Activated B cell treated with CpG ODN at 0.5 μM for 24 hours (primary cell): ENCODE data around the gene MCC. TPM values are rescaled to one million over a fixed set of nuclear protein-coding genes. Genes with fewer than 3 reads are reported as not detected.

Experiments used
- ATAC-seq: fragments of 200-7000 bp; cut with Tn5 transposase; one replicate; pipeline ENCODE4 v1.10.0; 2021; ENCODE audit warnings: low read depth, mild to moderate bottlenecking, moderate library complexity
- CTCF ChIA-PET: fragments of 350-600 bp; sonication (Branson Sonifier 250); formaldehyde crosslinking; loops from one replicate; lab custom pipeline; 2021; ENCODE audit warnings: antibody characterized with exemption; lab: Charles Lee
- POLR2A ChIA-PET: fragments of 350-600 bp; sonication (Branson Sonifier 250); formaldehyde crosslinking; loops from one replicate; lab custom pipeline; 2021; ENCODE audit warnings: antibody characterized with exemption; lab: Charles Lee
- DNase-seq: peaks from one replicate; pipeline ENCODE4 v3.0.0; 2022
- H3K27ac Mint-ChIP-seq: one replicate; pipeline ENCODE4 v1.8.0; 2020; ENCODE audit warnings: mixed read lengths
- H3K27me3 Mint-ChIP-seq: one replicate; pipeline ENCODE4 v1.8.0; 2021; ENCODE audit warnings: mixed read lengths
- H3K36me3 Mint-ChIP-seq: one replicate; pipeline ENCODE4 v1.8.0; 2021; ENCODE audit warnings: low read depth, mixed read lengths
- H3K4me1 Mint-ChIP-seq: one replicate; pipeline ENCODE4 v1.8.0; 2021; ENCODE audit warnings: mixed read lengths
- H3K4me3 Mint-ChIP-seq: one replicate; pipeline ENCODE4 v1.8.0; 2020; ENCODE audit warnings: mild to moderate bottlenecking, mixed read lengths
- H3K9me3 Mint-ChIP-seq: one replicate; pipeline ENCODE4 v1.8.0; 2020; ENCODE audit warnings: mixed read lengths
- CTCF ChIP-seq: fragments of 200-600 bp; IDR thresholded peaks from one replicate; pipeline ENCODE4 v1.8.0; 2022; ENCODE audit warnings: antibody characterized with exemption, mild to moderate bottlenecking
- intact Hi-C: fragments of 100-400 bp; cut with micrococcal nuclease; formaldehyde crosslinking; loops from one replicate; pipeline ENCODE4 v1.15.1; 2024
- total RNA-seq: library from RNA; stranded (reverse); gene quantifications from 2 replicates; pipeline ENCODE4 v1.2.3, GENCODE V29; 2022

MCC gene
- total RNA-seq, 1 donor from 2014 or later: 0.22 TPM

GRCh38 chr5:113038136-113038535 lies 450.1 kb downstream of the MCC start:
- ChIA-PET CTCF (no interaction called here), POLR2A (no interaction called here)
- DNase-seq (no peak), ATAC-seq (no peak)
- H3K27me3 Mint-ChIP-seq: no peaks in the 10 kb centered on the region
- H3K36me3 Mint-ChIP-seq: no peaks in the 10 kb centered on the region
- no peak for TF ChIP-seq CTCF
- no peak overlapping the region for H3K27ac Mint-ChIP-seq
- H3K4me1 Mint-ChIP-seq: no peaks in the 10 kb centered on the region
- no peaks in the 10 kb centered on the region for H3K9me3 Mint-ChIP-seq
- H3K4me3 Mint-ChIP-seq: no peak overlapping the region
- intact Hi-C loops: no loop called here

- H3K36me3 Mint-ChIP-seq: no peaks in the 10 kb centered on the region
- H3K27ac Mint-ChIP-seq: no peak overlapping the region
- no peaks in the 10 kb centered on the region for H3K27me3 Mint-ChIP-seq
- H3K4me3 Mint-ChIP-seq: no peak overlapping the region
- no peaks in the 10 kb centered on the region for H3K4me1 Mint-ChIP-seq
- POLR2A ChIA-PET: no interaction called here
- DNase-seq: no peak
- CTCF ChIA-PET: no interaction called here
- no peak for TF ChIP-seq CTCF
- ATAC-seq: no peak
- no peaks in the 10 kb centered on the region for H3K9me3 Mint-ChIP-seq
- intact Hi-C loops: no loop called here
Observed at GRCh38 chr5:113036826-113037225, 451.4 kb downstream of the MCC start.

GRCh38 chr5:113036321-113036720 lies 451.9 kb downstream of the MCC start:
- Mint-ChIP-seq H3K4me1 (no peaks in the 10 kb centered on the region), H3K4me3 (no peak overlapping the region), H3K27ac (no peak overlapping the region), H3K9me3 (no peaks in the 10 kb centered on the region), H3K27me3 (no peaks in the 10 kb centered on the region), H3K36me3 (no peaks in the 10 kb centered on the region)
- no peak for ATAC-seq
- DNase-seq: no peak
- intact Hi-C loops: no loop called here
- TF ChIP-seq CTCF: no peak
- CTCF ChIA-PET: no interaction called here
- POLR2A ChIA-PET: no interaction called here

GRCh38 chr5:113035096-113035495 lies 453.2 kb downstream of the MCC start:
- Mint-ChIP-seq H3K4me3 (no peak overlapping the region), H3K9me3 (no peaks in the 10 kb centered on the region), H3K36me3 (no peaks in the 10 kb centered on the region), H3K27me3 (no peaks in the 10 kb centered on the region), H3K27ac (no peak overlapping the region), H3K4me1 (no peaks in the 10 kb centered on the region)
- ChIA-PET CTCF (no interaction called here), POLR2A (no interaction called here)
- TF ChIP-seq CTCF: no peak
- intact Hi-C loops: no loop called here
- ATAC-seq: no peak
- no peak for DNase-seq

GRCh38 chr5:113034182-113034773 lies 454.0 kb downstream of the MCC start:
- Mint-ChIP-seq H3K36me3 (no peaks in the 10 kb centered on the region), H3K4me1 (no peaks in the 10 kb centered on the region), H3K27ac (no peak overlapping the region), H3K27me3 (no peaks in the 10 kb centered on the region), H3K9me3 (no peaks in the 10 kb centered on the region), H3K4me3 (no peak overlapping the region)
- intact Hi-C loops: no loop called here
- no peak for ATAC-seq
- no peak for DNase-seq
- ChIA-PET POLR2A (no interaction called here), CTCF (no interaction called here)
- no peak for TF ChIP-seq CTCF
